Suprapubic skin (tissue), 4 donors: ENCODE results near the gene PPP1R26.

Source experiments
- CTCF ChIP-seq, 2 donors: fragments of 200-600 bp in 1 of 2; fragments of 450-650 bp in 1 of 2; sonication (generic) in 1 of 2; IDR thresholded peaks; one replicate each; pipeline ENCODE4 v1.5.1; 2016 to 2019; ENCODE audit warnings: antibody characterized with exemption in 2 of 2, mild to moderate bottlenecking in 1 of 2, moderate library complexity in 1 of 2
- POLR2A ChIP-seq, 2 donors: fragments of 450-650 bp; IDR thresholded peaks; one replicate each; pipeline ENCODE4 v1.6.1; 2017; ENCODE audit warnings: antibody characterized with exemption in 2 of 2, mild to moderate bottlenecking in 2 of 2, moderate library complexity in 2 of 2
- POLR2AphosphoS5 ChIP-seq, 3 donors: sonication (generic); formaldehyde crosslinking; IDR thresholded peaks; one replicate each; pipeline ENCODE4 v1.6.1; 2017; ENCODE audit warnings: antibody characterized with exemption in 3 of 3

- TF ChIP-seq POLR2AphosphoS5 (IDR thresholded peaks at IDR 0.05) (no peak), CTCF (IDR thresholded peaks at IDR 0.05) (no peak), POLR2A (IDR thresholded peaks at IDR 0.05) (no peak)
These were observed 53.5 kb downstream of the PPP1R26 start for GRCh38 chr9:135533113-135533512.
